DND-41 (cell line): ENCODE data around the gene SLC38A8.

Experiments
- ATAC-seq: fragments of 200-7000 bp; cut with Tn5 transposase; 3 replicates; pipeline ENCODE4 v1.9.1; 2021; ENCODE audit warnings: low read depth; ENCODE audit not compliant: insufficient read depth
- DNase-seq: peaks from one replicate; pipeline ENCODE4 v3.0.0-alpha.2; 2020
- H2AFZ ChIP-seq: 2 replicates; pipeline ENCODE4 v1.6.0; 2012; ENCODE audit warnings: low read depth, low read length
- H3K27ac ChIP-seq: 2 replicates; pipeline ENCODE4 v1.5.1; 2012; ENCODE audit warnings: low read length, inconsistent platforms
- H3K27me3 ChIP-seq: fragments of 200-600 bp; sonication (generic); 2 replicates; pipeline ENCODE4 v1.6.0; 2012; ENCODE audit warnings: low read length, mild to moderate bottlenecking, inconsistent platforms; ENCODE audit not compliant: insufficient read depth, poor library complexity
- H3K36me3 ChIP-seq: 2 replicates; pipeline ENCODE4 v1.5.1; 2012; ENCODE audit warnings: low read length, inconsistent platforms; ENCODE audit not compliant: insufficient read depth
- H3K4me1 ChIP-seq: 2 replicates; pipeline ENCODE4 v1.5.1; 2012; ENCODE audit warnings: mild to moderate bottlenecking, low read length; ENCODE audit not compliant: insufficient read depth
- H3K4me2 ChIP-seq: 2 replicates; pipeline ENCODE4 v1.6.0; 2012; ENCODE audit warnings: mild to moderate bottlenecking, moderate library complexity, low read length, inconsistent platforms; ENCODE audit not compliant: insufficient read depth
- H3K4me3 ChIP-seq, 2 experiments: fragments of 200-600 bp in 1 of 2; shearing (Covaris generic) in 1 of 2; 2 replicates each; pipeline ENCODE4 v1.5.1; 2012 to 2016; ENCODE audit warnings: inconsistent platforms in 2 of 2, low read length in 2 of 2, mild to moderate bottlenecking in 2 of 2, low read depth in 1 of 2, moderate library complexity in 1 of 2
- H3K79me2 ChIP-seq: 2 replicates; pipeline ENCODE4 v1.6.0; 2012; ENCODE audit warnings: low read length, inconsistent platforms; ENCODE audit not compliant: insufficient read depth
- H3K9ac ChIP-seq: 2 replicates; pipeline ENCODE4 v1.6.0; 2012; ENCODE audit warnings: low read depth, mild to moderate bottlenecking, inconsistent platforms, low read length, moderate library complexity
- H3K9me3 ChIP-seq: 2 replicates; pipeline ENCODE4 v1.5.1; 2012; ENCODE audit warnings: low read length, moderate library complexity, mild to moderate bottlenecking, inconsistent platforms; ENCODE audit not compliant: insufficient read depth, severe bottlenecking
- H4K20me1 ChIP-seq: 2 replicates; pipeline ENCODE4 v1.6.0; 2012; ENCODE audit warnings: low read length; ENCODE audit not compliant: insufficient read depth
- CTCF ChIP-seq: IDR thresholded peaks from 2 replicates; pipeline ENCODE4 v1.5.1; 2012; ENCODE audit warnings: borderline replicate concordance, low read length, moderate library complexity, mild to moderate bottlenecking; ENCODE audit not compliant: poor library complexity, severe bottlenecking; ENCODE audit errors: extremely low read depth
- EZH2 ChIP-seq: IDR thresholded peaks from 3 replicates; pipeline ENCODE4 v1.6.1; 2012; ENCODE audit warnings: borderline replicate concordance, low read depth, mild to moderate bottlenecking, moderate library complexity, low read length, inconsistent platforms; ENCODE audit not compliant: severe bottlenecking

SLC38A8 gene

DNA sequence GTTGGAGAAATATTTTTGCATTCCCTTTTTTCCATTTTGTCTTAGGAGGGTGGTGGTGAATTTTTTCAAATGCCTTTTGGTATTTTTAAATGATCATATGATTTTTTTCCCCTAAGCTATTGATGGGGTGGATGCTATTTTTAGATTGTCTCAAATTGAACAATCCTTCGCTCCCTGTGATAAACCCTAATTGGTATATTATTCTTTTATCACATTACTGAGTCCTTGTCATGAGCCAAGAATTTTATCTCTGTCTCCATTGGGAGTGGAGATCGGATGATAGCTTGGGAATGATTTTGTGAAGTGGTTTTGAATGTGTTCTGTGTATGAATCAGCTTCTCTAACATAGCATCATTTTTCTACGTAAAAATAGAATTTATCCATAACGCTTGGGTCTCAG, 59.1 kb downstream of the SLC38A8 start:
- Histone ChIP-seq H3K79me2 (no peaks in the 10 kb centered on the region), H3K9ac (no peak overlapping the region), H3K9me3 (peaks cover 5% of the 10 kb centered on the region), H3K27me3 (peaks cover under 1% of the 10 kb centered on the region), H3K4me3 (no peak overlapping the region), H4K20me1 (no peaks in the 10 kb centered on the region), H2AFZ (no peak overlapping the region), H3K4me2 (no peak overlapping the region), H3K4me1 (no peaks in the 10 kb centered on the region), H3K36me3 (no peaks in the 10 kb centered on the region), H3K27ac (no peak overlapping the region)
- TF ChIP-seq EZH2 (no peak), CTCF (no peak)
- ATAC-seq (no peak), DNase-seq (no peak)

- Histone ChIP-seq H3K79me2 (no peaks in the 10 kb centered on the region), H3K4me2 (no peak overlapping the region), H3K36me3 (no peaks in the 10 kb centered on the region), H3K9me3 (peaks cover 5% of the 10 kb centered on the region), H3K9ac (no peak overlapping the region), H3K27ac (no peak overlapping the region), H2AFZ (no peak overlapping the region), H4K20me1 (no peaks in the 10 kb centered on the region), H3K27me3 (no peaks in the 10 kb centered on the region), H3K4me1 (no peaks in the 10 kb centered on the region), H3K4me3 (no peak overlapping the region)
- ATAC-seq, result no peak
- no peak for DNase-seq
- TF ChIP-seq EZH2, result no peak
- TF ChIP-seq CTCF, result no peak
These were observed 60.8 kb downstream of the SLC38A8 start for GRCh38 chr16:83981799-83982198.

DNA sequence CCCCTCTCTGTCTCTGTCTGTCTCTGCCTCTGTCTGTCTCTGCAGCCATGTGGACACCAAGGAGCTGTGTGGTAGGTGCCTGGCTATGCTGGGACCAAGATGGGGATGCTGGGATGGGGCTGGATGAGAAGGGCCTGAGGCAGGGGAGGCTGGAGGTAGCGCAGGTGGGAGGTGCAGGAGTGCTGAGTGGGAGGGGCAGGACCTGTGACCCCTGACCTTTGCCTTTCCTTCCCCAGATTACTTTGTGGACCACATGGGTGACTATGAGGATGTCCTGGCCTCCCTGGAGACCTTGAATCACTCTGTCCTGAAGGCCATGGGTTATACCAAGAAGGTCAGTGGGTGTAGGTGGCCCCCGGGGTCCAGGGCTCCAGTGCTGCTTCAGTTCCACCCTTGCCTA, 61.8 kb downstream of the SLC38A8 start:
- Histone ChIP-seq H3K4me1 (no peaks in the 10 kb centered on the region), H3K79me2 (no peaks in the 10 kb centered on the region), H3K36me3 (no peaks in the 10 kb centered on the region), H3K4me2 (no peak overlapping the region), H3K4me3 (no peak overlapping the region), H2AFZ (no peak overlapping the region), H3K9ac (no peak overlapping the region), H3K27ac (no peak overlapping the region), H3K9me3 (peaks cover 5% of the 10 kb centered on the region), H4K20me1 (no peaks in the 10 kb centered on the region; the same call in 1 of the 2 replicates), H3K27me3 (no peaks in the 10 kb centered on the region)
- no peak for ATAC-seq
- DNase-seq, result no peak
- no peak for TF ChIP-seq CTCF
- no peak for TF ChIP-seq EZH2

DNA sequence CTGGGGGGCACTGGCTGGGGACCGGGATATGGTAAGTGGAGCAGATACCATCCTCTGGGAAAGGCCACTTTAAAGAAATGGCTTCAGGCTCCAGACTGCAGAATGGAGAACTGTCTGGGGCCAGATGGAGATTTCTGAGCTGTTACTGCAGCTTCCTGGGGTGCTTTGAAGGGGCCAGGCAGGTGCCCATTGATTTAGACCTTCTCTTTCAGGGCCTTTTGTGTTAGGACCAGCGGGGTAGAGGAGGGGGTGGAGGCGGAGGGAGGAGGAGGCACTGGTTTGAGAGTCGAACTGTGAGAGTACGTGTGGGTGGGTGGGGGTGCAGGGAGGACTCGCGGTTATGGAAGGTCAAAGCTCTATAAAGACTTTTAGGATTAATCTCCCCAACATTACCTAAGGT, 63.2 kb downstream of the SLC38A8 start:
- H3K4me3 ChIP-seq, result no peak overlapping the region
- no peaks in the 10 kb centered on the region for H3K27me3 ChIP-seq
- no peaks in the 10 kb centered on the region for H3K79me2 ChIP-seq
- no peaks in the 10 kb centered on the region for H3K36me3 ChIP-seq
- H3K9ac ChIP-seq, result no peak overlapping the region
- TF ChIP-seq EZH2 (no peak), CTCF (no peak)
- no peaks in the 10 kb centered on the region for H3K4me1 ChIP-seq
- no peaks in the 10 kb centered on the region; the same call in 1 of the 2 replicates for H4K20me1 ChIP-seq
- peaks cover 5% of the 10 kb centered on the region for H3K9me3 ChIP-seq
- DNase-seq, result no peak
- no peak overlapping the region for H3K4me2 ChIP-seq
- H2AFZ ChIP-seq, result no peak overlapping the region
- no peak for ATAC-seq
- H3K27ac ChIP-seq, result no peak overlapping the region
